ENCODE data around the gene RBFOX2. TPM values are rescaled to one million over a fixed set of nuclear protein-coding genes. Genes with fewer than 3 reads are reported as not detected.

The RBFOX2 gene
- total RNA-seq, 4 donors from 2014 or later, result 103 to 139 (median 108) TPM

GRCh38 chr22:35952576-35952975 is 76.0 kb downstream of the RBFOX2 start:
- Histone ChIP-seq H3K27ac (no peak overlapping the region), H3K9me3 (no peaks in the 10 kb centered on the region), H3K4me1 (no peaks in the 10 kb centered on the region), H3K36me3 (no peaks in the 10 kb centered on the region), H3K4me3 (replicated peaks in 1 of 3) (no peak overlapping the region), H3K27me3 (no peaks in the 10 kb centered on the region)
- TF ChIP-seq CTCF (IDR thresholded peaks at IDR 0.05) (no peak), POLR2A (IDR thresholded peaks at IDR 0.05) (no peak)
- intact Hi-C loops (cut with DNase I), result no loop called here
- no peak for DNase-seq

- intact Hi-C loops (cut with DNase I), result no loop called here
- WGBS, 2 donors, result 86% methylated on average over 2 of the region's 2 CpGs
- no peaks in the 10 kb centered on the region for H3K36me3 ChIP-seq
- H3K27me3 ChIP-seq, result no peaks in the 10 kb centered on the region
- no peak overlapping the region for H3K27ac ChIP-seq
- no peak overlapping the region for H3K4me3 ChIP-seq (replicated peaks in 1 of 3)
- H3K9me3 ChIP-seq, result no peaks in the 10 kb centered on the region
- no peak for DNase-seq
- TF ChIP-seq POLR2A (IDR thresholded peaks at IDR 0.05) (no peak), CTCF (IDR thresholded peaks at IDR 0.05) (no peak)
- no peaks in the 10 kb centered on the region for H3K4me1 ChIP-seq
These were observed 78.4 kb downstream of the RBFOX2 start for GRCh38 chr22:35950262-35950661.

GRCh38 chr22:35949243-35949642 is 79.4 kb downstream of the RBFOX2 start:
- WGBS, 2 donors, result 96 to 98% methylated on average over 3 of the region's 3 CpGs
- H3K4me3 ChIP-seq (replicated peaks in 1 of 3), result no peak overlapping the region
- H3K36me3 ChIP-seq, result no peaks in the 10 kb centered on the region
- H3K4me1 ChIP-seq, result no peaks in the 10 kb centered on the region
- no peak for TF ChIP-seq POLR2A (IDR thresholded peaks at IDR 0.05)
- no peak for TF ChIP-seq CTCF (IDR thresholded peaks at IDR 0.05)
- DNase-seq, result no peak
- H3K9me3 ChIP-seq, result no peaks in the 10 kb centered on the region
- intact Hi-C loops (cut with DNase I), result no loop called here
- H3K27ac ChIP-seq, result no peak overlapping the region
- no peaks in the 10 kb centered on the region for H3K27me3 ChIP-seq

GRCh38 chr22:35947794-35948425 is 80.7 kb downstream of the RBFOX2 start:
- WGBS, 2 donors, result 94 to 98% methylated on average over 5 of the region's 5 CpGs

More at GRCh38 chr22:35947794-35948425, 80.7 kb downstream of the RBFOX2 start:
- H3K27ac ChIP-seq, result no peak overlapping the region
- no peak for DNase-seq
- no peak for TF ChIP-seq POLR2A (IDR thresholded peaks at IDR 0.05)
- TF ChIP-seq CTCF (IDR thresholded peaks at IDR 0.05), result no peak
- H3K27me3 ChIP-seq, result no peaks in the 10 kb centered on the region
- H3K4me1 ChIP-seq, result no peaks in the 10 kb centered on the region
- H3K36me3 ChIP-seq, result no peaks in the 10 kb centered on the region
- H3K9me3 ChIP-seq, result no peaks in the 10 kb centered on the region
- no peak overlapping the region for H3K4me3 ChIP-seq (replicated peaks in 1 of 3)
- intact Hi-C loops (cut with DNase I), result no loop called here
